H9 (cell line): ENCODE measurements around the gene GRK4. TPM values are rescaled to one million over a fixed set of nuclear protein-coding genes. Genes with fewer than 3 reads are reported as not detected.

Source experiments
- DNase-seq: peaks from one replicate; pipeline ENCODE4 v3.0.0-alpha.2; 2017
- H2AFZ ChIP-seq: one replicate; pipeline ENCODE4 v1.6.1; 2013; ENCODE audit warnings: mild to moderate bottlenecking, low read length, control low read depth, moderate library complexity
- H2AK5ac ChIP-seq: 2 replicates; pipeline ENCODE4 v1.6.1; 2013; ENCODE audit warnings: low read length, control low read depth, mixed read lengths; ENCODE audit not compliant: insufficient read length
- H2BK120ac ChIP-seq: one replicate; pipeline ENCODE4 v1.6.1; 2013; ENCODE audit warnings: low read depth, mild to moderate bottlenecking, low read length, control low read depth, inconsistent platforms; ENCODE audit not compliant: poor library complexity, severe bottlenecking
- H2BK12ac ChIP-seq: 2 replicates; pipeline ENCODE4 v1.6.1; 2013; ENCODE audit warnings: low read length, control low read depth, mixed read lengths, low read depth; ENCODE audit not compliant: insufficient read length
- H2BK15ac ChIP-seq: 2 replicates; pipeline ENCODE4 v1.6.1; 2013; ENCODE audit warnings: low read depth, low read length, control low read depth
- H2BK20ac ChIP-seq: one replicate; pipeline ENCODE4 v1.6.1; 2013; ENCODE audit warnings: low read depth, mild to moderate bottlenecking, low read length, control low read depth, inconsistent platforms; ENCODE audit not compliant: poor library complexity, severe bottlenecking
- H2BK5ac ChIP-seq: 2 replicates; pipeline ENCODE4 v1.6.1; 2013; ENCODE audit warnings: low read length, control low read depth, mixed read lengths; ENCODE audit not compliant: insufficient read length
- H3K14ac ChIP-seq: 2 replicates; pipeline ENCODE4 v1.6.1; 2013; ENCODE audit warnings: low read length, control low read depth; ENCODE audit not compliant: insufficient read depth
- H3K18ac ChIP-seq: 2 replicates; pipeline ENCODE4 v1.6.1; 2013; ENCODE audit warnings: low read depth, mild to moderate bottlenecking, mixed read lengths, low read length, control low read depth; ENCODE audit not compliant: insufficient read length
- H3K23ac ChIP-seq: 2 replicates; pipeline ENCODE4 v1.6.1; 2013; ENCODE audit warnings: low read length, control low read depth, mixed read lengths, low read depth; ENCODE audit not compliant: insufficient read length
- H3K23me2 ChIP-seq: 2 replicates; pipeline ENCODE4 v1.6.1; 2013; ENCODE audit warnings: low read depth, mild to moderate bottlenecking, mixed read lengths, low read length, control low read depth; ENCODE audit not compliant: insufficient read length, poor library complexity, severe bottlenecking
- H3K27ac ChIP-seq: 2 replicates; pipeline ENCODE4 v1.5.1; 2013; ENCODE audit warnings: low read length, control low read depth, mixed read lengths, low read depth; ENCODE audit not compliant: insufficient read length
- H3K27me3 ChIP-seq: 2 replicates; pipeline ENCODE4 v1.6.1; 2013; ENCODE audit warnings: low read length, control low read depth, inconsistent platforms; ENCODE audit not compliant: insufficient read depth
- H3K4ac ChIP-seq: 2 replicates; pipeline ENCODE4 v1.6.1; 2013; ENCODE audit warnings: low read depth, mild to moderate bottlenecking, control low read depth, inconsistent platforms, low read length, moderate library complexity
- H3K4me1 ChIP-seq: 2 replicates; pipeline ENCODE4 v1.6.1; 2013; ENCODE audit warnings: low read length, control low read depth, inconsistent platforms; ENCODE audit not compliant: insufficient read depth
- H3K4me2 ChIP-seq: 2 replicates; pipeline ENCODE4 v1.6.1; 2013; ENCODE audit warnings: low read length, control low read depth, mixed read lengths; ENCODE audit not compliant: insufficient read length, insufficient read depth
- H3K56ac ChIP-seq: 2 replicates; pipeline ENCODE4 v1.6.1; 2013; ENCODE audit warnings: low read depth, mild to moderate bottlenecking, mixed read lengths, low read length, control low read depth; ENCODE audit not compliant: insufficient read length
- H3K79me1 ChIP-seq: 2 replicates; pipeline ENCODE4 v1.6.1; 2013; ENCODE audit warnings: low read depth, mild to moderate bottlenecking, moderate library complexity, low read length, control low read depth, inconsistent platforms; ENCODE audit not compliant: insufficient read depth, poor library complexity, severe bottlenecking
- H3K79me2 ChIP-seq: 2 replicates; pipeline ENCODE4 v1.6.1; 2013; ENCODE audit warnings: low read length, control low read depth, inconsistent platforms; ENCODE audit not compliant: insufficient read depth
- H3K9ac ChIP-seq: 2 replicates; pipeline ENCODE4 v1.6.1; 2013; ENCODE audit warnings: low read length, control low read depth, mixed read lengths; ENCODE audit not compliant: insufficient read length; ENCODE audit errors: extremely low read depth
- H3K9me3 ChIP-seq: one replicate; pipeline ENCODE4 v1.6.1; 2013; ENCODE audit warnings: low read depth, low read length, inconsistent platforms; ENCODE audit not compliant: control insufficient read depth
- H3T11ph ChIP-seq: one replicate; pipeline ENCODE4 v1.6.1; 2013; ENCODE audit warnings: mild to moderate bottlenecking, low read length, control low read depth, inconsistent platforms
- H4K20me1 ChIP-seq: one replicate; pipeline ENCODE4 v1.6.1; 2013; ENCODE audit not compliant: control insufficient read depth, insufficient read length, insufficient read depth
- H4K5ac ChIP-seq: 2 replicates; pipeline ENCODE4 v1.6.1; 2013; ENCODE audit warnings: low read depth, mild to moderate bottlenecking, mixed read lengths, low read length, control low read depth; ENCODE audit not compliant: insufficient read length
- H4K8ac ChIP-seq: replicated peaks from 2 replicates; pipeline ENCODE4 v1.6.1; 2013; ENCODE audit warnings: low read length, control low read depth, mixed read lengths, low read depth; ENCODE audit not compliant: insufficient read length
- H4K91ac ChIP-seq: 2 replicates; pipeline ENCODE4 v1.6.1; 2013; ENCODE audit warnings: low read depth, mild to moderate bottlenecking, moderate library complexity, mixed read lengths, low read length, control low read depth; ENCODE audit not compliant: insufficient read length
- H3K27ac Mint-ChIP-seq, 3 experiments: 2 replicates in 2 of 3; 3 replicates in 1 of 3; pipeline ENCODE4 v1.8.0; 2020 to 2021; ENCODE audit warnings: mixed read lengths in 3 of 3, mild to moderate bottlenecking in 1 of 3, moderate library complexity in 1 of 3
- H3K27me3 Mint-ChIP-seq: 2 replicates; pipeline ENCODE4 v1.8.0; 2021; ENCODE audit warnings: low read depth, mild to moderate bottlenecking, moderate library complexity, mixed read lengths
- H3K36me3 Mint-ChIP-seq, 3 experiments: 2 replicates in 2 of 3; 3 replicates in 1 of 3; pipeline ENCODE4 v1.8.0; 2020 to 2021; ENCODE audit warnings: low read depth in 3 of 3, mixed read lengths in 3 of 3; ENCODE audit not compliant: insufficient read depth in 1 of 3
- H3K4me1 Mint-ChIP-seq, 2 experiments: 2 replicates each; pipeline ENCODE4 v1.8.0; 2020; ENCODE audit warnings: mixed read lengths in 2 of 2
- H3K4me3 Mint-ChIP-seq, 2 experiments: 2 replicates in 1 of 2; 3 replicates in 1 of 2; pipeline ENCODE4 v1.8.0; 2020 to 2021; ENCODE audit warnings: mild to moderate bottlenecking in 2 of 2, mixed read lengths in 2 of 2, moderate library complexity in 1 of 2
- H3K9me3 Mint-ChIP-seq, 2 experiments: 2 replicates in 1 of 2; 3 replicates in 1 of 2; pipeline ENCODE4 v1.8.0; 2020; ENCODE audit warnings: mild to moderate bottlenecking in 2 of 2, mixed read lengths in 2 of 2, moderate library complexity in 1 of 2
- CTCF ChIP-seq: fragments of 200-600 bp; sonication (generic); conservative IDR thresholded peaks from 3 replicates; pipeline ENCODE4 v1.8.0; 2021; ENCODE audit warnings: antibody characterized with exemption, mild to moderate bottlenecking
- WGBS: extraction: QIAGEN DNeasy Blood & Tissue Kit; methylation state at CpG from one replicate; pipeline ENCODE4 v1.1.7; 2013; ENCODE audit warnings: missing lambda C conversion rate, low lambda C conversion rate, mixed read lengths; ENCODE audit not compliant: insufficient read length; ENCODE audit errors: extremely low coverage; 5-methylcytosine and 5-hydroxymethylcytosine counted together
- total RNA-seq: library from RNA; stranded (reverse); gene quantifications from 2 replicates; pipeline ENCODE4 v1.2.1, GENCODE V29; 2021

Gene GRK4
- total RNA-seq, 1 experiment from 2014 or later, result 4.8 TPM

- Histone ChIP-seq H4K20me1 (no peaks in the 10 kb centered on the region), H3K79me1 (no peaks in the 10 kb centered on the region), H3K27me3 (no peaks in the 10 kb centered on the region), H2BK20ac (no peak overlapping the region), H3K23me2 (no peaks in the 10 kb centered on the region), H2BK12ac (no peak overlapping the region), H3K4ac (no peak overlapping the region), H3K4me2 (no peak overlapping the region), H2AFZ (no peak overlapping the region), H3K9ac (no peak overlapping the region), H3K4me1 (no peaks in the 10 kb centered on the region), H4K8ac (no peak overlapping the region), H2BK5ac (no peak overlapping the region), H2BK120ac (no peak overlapping the region), H2BK15ac (no peak overlapping the region), H2AK5ac (no peak overlapping the region), H4K91ac (no peak overlapping the region), H3K9me3 (no peaks in the 10 kb centered on the region), H3K18ac (no peak overlapping the region), H3K14ac (no peak overlapping the region), H3K56ac (no peak overlapping the region), H3K23ac (no peak overlapping the region), H3K79me2 (no peaks in the 10 kb centered on the region), H3T11ph (no peak overlapping the region), H3K27ac (no peak overlapping the region), H4K5ac (no peak overlapping the region)
- Mint-ChIP-seq H3K36me3 (peaks cover 74 to 94% (median 92%) of the 10 kb centered on the region in 3 experiments), H3K27me3 (no peaks in the 10 kb centered on the region), H3K27ac (no peak overlapping the region), H3K4me3 (no peak overlapping the region), H3K4me1 (no peaks in the 10 kb centered on the region), H3K9me3 (no peaks in the 10 kb centered on the region)
- no peak for DNase-seq
- WGBS, result no CpG with 5 or more reads among the region's 11 CpGs
- TF ChIP-seq CTCF, result no peak
These were observed 15.4 kb upstream of the GRK4 start for GRCh38 chr4:2947926-2948325.
